Stomach (tissue), 9 donors: ENCODE measurements around the gene TACC3. TPM values are rescaled to one million over a fixed set of nuclear protein-coding genes. Genes with fewer than 3 reads are reported as not detected.

ENCODE experiments used
- DNase-seq, 2 donors: peaks; one replicate each; pipeline versions ENCODE4 v3.0.0 to v3.0.0-alpha.2; 2013 to 2019
- H3K27ac ChIP-seq, 5 donors: fragments of 200-600 bp in 4 of 5; sonication (generic) in 4 of 5; one replicate each; pipeline ENCODE4 v1.5.1; 2013 to 2019; ENCODE audit warnings: mild to moderate bottlenecking in 1 of 5, moderate library complexity in 1 of 5
- H3K27me3 ChIP-seq, 3 donors: fragments of 200-600 bp; sonication (generic); one replicate each; pipeline ENCODE4 v1.5.1; 2017 to 2019; ENCODE audit warnings: mixed run types in 1 of 3
- H3K36me3 ChIP-seq, 4 donors: fragments of 200-600 bp; sonication (generic); 1 replicate in 3 of 4; 2 replicates in 1 of 4; pipeline ENCODE4 v1.5.1; 2016 to 2019
- H3K4me1 ChIP-seq, 4 donors: fragments of 200-600 bp; sonication (generic); one replicate each; pipeline ENCODE4 v1.5.1; 2016 to 2019
- H3K4me3 ChIP-seq, 4 donors: fragments of 200-600 bp; sonication (generic) in 3 of 4; one replicate each; pipeline ENCODE4 v1.5.1; 2016 to 2019; ENCODE audit warnings: mild to moderate bottlenecking in 1 of 4
- H3K9me3 ChIP-seq, 4 donors: fragments of 200-600 bp; sonication (generic); one replicate each; pipeline ENCODE4 v1.5.1; 2016 to 2019
- EP300 ChIP-seq: sonication (generic); formaldehyde crosslinking; IDR thresholded peaks from one replicate; pipeline ENCODE4 v1.6.1; 2017; ENCODE audit warnings: antibody characterized with exemption
- POLR2A ChIP-seq, 4 donors: fragments of 450-650 bp; IDR thresholded peaks; one replicate each; pipeline ENCODE4 v1.6.1; 2016; ENCODE audit warnings: antibody characterized with exemption in 4 of 4, control low read depth in 2 of 4, mild to moderate bottlenecking in 1 of 4, moderate library complexity in 1 of 4
- POLR2AphosphoS5 ChIP-seq, 3 donors: sonication (generic); formaldehyde crosslinking; IDR thresholded peaks; one replicate each; pipeline ENCODE4 v1.6.1; 2016; ENCODE audit warnings: antibody characterized with exemption in 3 of 3
- WGBS, 5 donors: extraction: QIAGEN DNeasy Blood & Tissue Kit in 3 of 5; methylation state at CpG; one replicate each; pipeline versions ENCODE4 v1.1.5 to v1.1.7; 2013 to 2018; 5-methylcytosine and 5-hydroxymethylcytosine counted together
- intact Hi-C: fragments of 100-400 bp; cut with DNase I; formaldehyde crosslinking; loops from one replicate; pipeline ENCODE4 v1.15.1; 2023; ENCODE audit warnings: low total_unique reads
- polyA plus RNA-seq, 3 donors: library from polyadenylated mRNA; stranded (reverse); fragments of 200-250 nt; gene quantifications; one replicate each; pipeline ENCODE4 v1.2.3, GENCODE V29; 2013
- total RNA-seq, 5 donors: library from RNA; depleted of rRNA; stranded (reverse); fragments of >200 nt; gene quantifications; one replicate each; pipeline versions ENCODE4 v1.1.0 to v1.2.3, GENCODE V29; 2014 to 2016
- TF ChIP-seq, protein P1 (sequence below), 7 experiments: fragments of 450-650 bp in 4 of 7; fragments of 200-600 bp in 3 of 7; sonication (generic) in 3 of 7; IDR thresholded peaks; one replicate each; pipeline ENCODE4 v1.5.1; 2016 to 2019; ENCODE audit warnings: antibody characterized with exemption in 7 of 7, control low read depth in 2 of 7, mild to moderate bottlenecking in 1 of 7
- donor health status: healthy with polysubstance abuse.
- donor health status: Bipolar disorder and iron deficiency.
- donor health status: healthy.

The TACC3 gene
- total and polyA plus RNA-seq, 8 donors, result 7.2 to 74.1 (median 24.8) TPM

GRCh38 chr4:1721666-1722550 lies 587 bp downstream of the TACC3 start:
- Histone ChIP-seq H3K4me3 (peak overlapping the region; percentile 70 to 89 (median 83)), H3K36me3 (peaks cover 0 to 32% (median 21%) of the 10 kb centered on the region in 4 donors), H3K9me3 (no peaks in the 10 kb centered on the region), H3K27ac (peak overlapping the region in 4 of 5 donors; percentile 95 to 97 (median 96)), H3K4me1 (peaks cover 49 to 72% (median 64%) of the 10 kb centered on the region in 4 donors), H3K27me3 (no peaks in the 10 kb centered on the region)
- intact Hi-C loops, result no loop called here
- no peak for DNase-seq
- TF ChIP-seq, protein P1, sequence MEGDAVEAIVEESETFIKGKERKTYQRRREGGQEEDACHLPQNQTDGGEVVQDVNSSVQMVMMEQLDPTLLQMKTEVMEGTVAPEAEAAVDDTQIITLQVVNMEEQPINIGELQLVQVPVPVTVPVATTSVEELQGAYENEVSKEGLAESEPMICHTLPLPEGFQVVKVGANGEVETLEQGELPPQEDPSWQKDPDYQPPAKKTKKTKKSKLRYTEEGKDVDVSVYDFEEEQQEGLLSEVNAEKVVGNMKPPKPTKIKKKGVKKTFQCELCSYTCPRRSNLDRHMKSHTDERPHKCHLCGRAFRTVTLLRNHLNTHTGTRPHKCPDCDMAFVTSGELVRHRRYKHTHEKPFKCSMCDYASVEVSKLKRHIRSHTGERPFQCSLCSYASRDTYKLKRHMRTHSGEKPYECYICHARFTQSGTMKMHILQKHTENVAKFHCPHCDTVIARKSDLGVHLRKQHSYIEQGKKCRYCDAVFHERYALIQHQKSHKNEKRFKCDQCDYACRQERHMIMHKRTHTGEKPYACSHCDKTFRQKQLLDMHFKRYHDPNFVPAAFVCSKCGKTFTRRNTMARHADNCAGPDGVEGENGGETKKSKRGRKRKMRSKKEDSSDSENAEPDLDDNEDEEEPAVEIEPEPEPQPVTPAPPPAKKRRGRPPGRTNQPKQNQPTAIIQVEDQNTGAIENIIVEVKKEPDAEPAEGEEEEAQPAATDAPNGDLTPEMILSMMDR (IDR thresholded peaks at IDR 0.05), result no peak
- TF ChIP-seq POLR2A (IDR thresholded peaks at IDR 0.05) (no peak), POLR2AphosphoS5 (IDR thresholded peaks at IDR 0.05) (no peak), EP300 (no peak)
- 4 to 6% (median 5%) methylated on average over 31 to 60 of the region's 61 CpGs for WGBS, 5 donors

GRCh38 chr4:1722551-1723118 lies 1.3 kb downstream of the TACC3 start:
- intact Hi-C loops, result no loop called here
- WGBS, 5 donors, result 37 to 46% (median 42%) methylated on average over 18 of the region's 18 CpGs
- H3K36me3 ChIP-seq, result peaks cover 0 to 26% (median 14%) of the 10 kb centered on the region in 4 donors
- H3K27ac ChIP-seq, result peak overlapping the region; percentile 8 to 97 (median 77)
- DNase-seq, result no peak
- no peak for TF ChIP-seq EP300
- peaks cover 52 to 72% (median 64%) of the 10 kb centered on the region in 4 donors for H3K4me1 ChIP-seq
- H3K9me3 ChIP-seq, result no peaks in the 10 kb centered on the region
- no peaks in the 10 kb centered on the region for H3K27me3 ChIP-seq
- peak overlapping the region in 3 of 4 donors; percentile 79 to 89 (median 87) for H3K4me3 ChIP-seq

DNA sequence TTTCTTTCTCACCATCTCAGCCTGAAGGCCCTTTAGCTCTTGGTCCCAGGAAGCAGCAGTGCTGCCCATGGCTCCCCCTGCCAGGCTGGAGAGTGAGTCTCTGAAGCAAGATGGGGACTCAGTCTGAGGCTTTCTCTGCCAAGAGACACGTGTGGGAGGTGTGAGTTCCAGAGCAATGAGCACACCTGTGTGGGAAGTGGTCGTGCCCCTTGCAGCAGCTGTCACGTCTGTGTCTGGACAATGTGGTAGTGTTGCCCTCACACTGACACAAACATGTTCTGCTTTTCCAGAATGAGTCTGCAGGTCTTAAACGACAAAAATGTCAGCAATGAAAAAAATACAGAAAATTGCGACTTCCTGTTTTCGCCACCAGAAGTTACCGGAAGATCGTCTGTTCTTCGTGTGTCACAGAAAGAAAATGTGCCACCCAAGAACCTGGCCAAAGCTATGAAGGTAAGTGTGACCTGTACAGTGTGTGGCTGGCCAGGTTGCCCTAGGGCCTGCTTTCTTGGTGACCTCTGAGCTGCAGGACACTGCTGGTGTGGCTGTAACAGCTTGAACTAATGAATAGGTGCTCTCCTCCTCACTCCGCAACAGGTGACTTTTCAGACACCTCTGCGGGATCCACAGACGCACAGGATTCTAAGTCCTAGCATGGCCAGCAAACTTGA lies 1.9 kb downstream of the TACC3 start:
- DNase-seq, result peak in 1 of 2 donors; percentile 48
- peak overlapping the region in 2 of 4 donors; percentile 9 to 23 for H3K4me3 ChIP-seq
- H3K36me3 ChIP-seq, result peaks cover 0 to 26% (median 13%) of the 10 kb centered on the region in 4 donors
- H3K27ac ChIP-seq, result peak overlapping the region; percentile 39 to 97 (median 77)
- 70 to 84% (median 76%) methylated on average over 12 of the region's 12 CpGs for WGBS, 5 donors
- intact Hi-C loops, result no loop called here
- peaks cover 54 to 72% (median 64%) of the 10 kb centered on the region in 4 donors for H3K4me1 ChIP-seq
- TF ChIP-seq POLR2AphosphoS5 (IDR thresholded peaks at IDR 0.05) (peak in 1 of 3 donors; percentile 12), EP300 (no peak), POLR2A (IDR thresholded peaks at IDR 0.05) (no peak)
- TF ChIP-seq, protein P1 (IDR thresholded peaks at IDR 0.05), result no peak
- H3K9me3 ChIP-seq, result no peaks in the 10 kb centered on the region
- no peaks in the 10 kb centered on the region for H3K27me3 ChIP-seq

GRCh38 chr4:1725521-1725920 lies 4.2 kb downstream of the TACC3 start:
- WGBS, 5 donors, result 90 to 97% (median 95%) methylated on average over 3 to 10 of the region's 10 CpGs

More at GRCh38 chr4:1725521-1725920, 4.2 kb downstream of the TACC3 start:
- Histone ChIP-seq H3K27me3 (no peaks in the 10 kb centered on the region), H3K36me3 (peaks cover 0 to 37% (median 13%) of the 10 kb centered on the region in 4 donors), H3K4me1 (peaks cover 38 to 73% (median 59%) of the 10 kb centered on the region in 4 donors), H3K9me3 (no peaks in the 10 kb centered on the region), H3K4me3 (no peak overlapping the region), H3K27ac (peak overlapping the region in 1 of 5 donors; percentile 83)
- intact Hi-C loops, result loop anchor here (5.0 kb wide), 1 partner anchor 33 kb away; no protein-coding TSS in a partner anchor
- DNase-seq, result no peak
- TF ChIP-seq, protein P1 (IDR thresholded peaks at IDR 0.05), result no peak
- TF ChIP-seq EP300, result no peak
- no peak for TF ChIP-seq POLR2A (IDR thresholded peaks at IDR 0.05)
- TF ChIP-seq POLR2AphosphoS5 (IDR thresholded peaks at IDR 0.05), result no peak
